Measurements from ENCODE around the gene TIPARP. TPM values are rescaled to one million over a fixed set of nuclear protein-coding genes. Genes with fewer than 3 reads are reported as not detected.

The TIPARP gene
- total and polyA plus RNA-seq, 2 of the 8 experiments (the other 6 are each of a cell fraction or from before 2014, with no cell fraction given), result 1.6 to 5.8 TPM

DNA sequence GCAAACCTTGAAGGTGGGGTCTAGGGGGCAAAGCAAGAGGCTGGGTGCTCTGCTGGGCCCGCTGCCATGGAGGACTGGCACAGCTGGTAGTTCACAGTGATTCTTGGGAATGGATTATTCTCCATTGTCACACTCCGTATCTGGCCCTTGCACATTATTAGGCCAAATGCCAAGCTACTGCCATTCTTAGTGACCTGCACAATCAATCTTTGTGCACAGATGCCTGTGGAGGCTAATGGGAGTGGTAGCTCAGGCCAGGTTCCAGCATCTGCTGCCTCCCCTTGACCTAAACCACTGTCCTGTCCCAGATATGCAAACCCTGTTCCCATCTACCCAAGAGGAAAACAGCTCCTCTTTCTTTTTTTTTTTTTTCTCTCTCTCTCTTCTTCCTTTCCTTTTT lies 67.5 kb downstream of the TIPARP start:
- peaks cover 0 to 4% of the 10 kb centered on the region in 2 experiments; a peak in 1 of 4 replicates for H3K9me3 ChIP-seq (ENCODE audit: insufficient read depth in 2 of 2, low read depth in 1 of 2, low read length in 1 of 2)
- H2BK20ac ChIP-seq (ENCODE audit: low read length), result no peak overlapping the region
- no peak overlapping the region for H3K9ac ChIP-seq (replicated peaks in 1 of 4; ENCODE audit: extremely low read depth in 1 of 4, low read depth in 3 of 4, low read length in 3 of 4)
- H2BK15ac ChIP-seq (ENCODE audit: low read length), result no peak overlapping the region
- H3K27me3 ChIP-seq (replicated peaks in 1 of 4; ENCODE audit: control insufficient read depth in 3 of 4, extremely low read depth in 1 of 4, insufficient read depth in 3 of 4, low read length in 3 of 4), result no peaks in the 10 kb centered on the region
- no peak overlapping the region for H2BK5ac ChIP-seq (ENCODE audit: low read depth, low read length)
- H3K79me2 ChIP-seq (ENCODE audit: control insufficient read depth in 1 of 2, insufficient read depth in 2 of 2, low read length in 2 of 2), result no peaks in the 10 kb centered on the region
- no peaks in the 10 kb centered on the region for H4K20me1 ChIP-seq (replicated peaks in 1 of 2; ENCODE audit: control insufficient read depth in 1 of 2, insufficient read depth in 2 of 2, low read length in 2 of 2)
- 96% methylated on average over 2 of the region's 2 CpGs; no CpG with 5 or more reads in 1 of the 2 experiments for WGBS, 2 experiments (ENCODE audit: extremely low coverage in 1 of 2, insufficient coverage in 1 of 2, insufficient read length in 1 of 2, insufficient replicate concordance in 2 of 2, low coverage in 1 of 2, low lambda C conversion rate in 2 of 2, missing lambda C conversion rate in 1 of 2)
- H3K4me2 ChIP-seq (ENCODE audit: insufficient read depth in 1 of 2, low read depth in 2 of 2, low read length in 2 of 2), result no peak overlapping the region
- no peak overlapping the region for H3K56ac ChIP-seq (replicated peaks; ENCODE audit: insufficient read length, low read depth, low read length)
- no peak overlapping the region for H3K23ac ChIP-seq (ENCODE audit: insufficient read length)
- H3K4me1 ChIP-seq (replicated peaks in 1 of 4; ENCODE audit: control insufficient read depth in 3 of 4, insufficient read depth in 4 of 4, low read length in 3 of 4), result no peaks in the 10 kb centered on the region
- no peak overlapping the region for H3K14ac ChIP-seq (ENCODE audit: insufficient read length)
- POLR2A ChIA-PET (ENCODE audit: partially characterized antibody), result no interaction called here
- H3K4me3 ChIP-seq (ENCODE audit: extremely low read depth in 1 of 4, insufficient read depth in 2 of 4, low read depth in 3 of 4, low read length in 4 of 4), result no peak overlapping the region
- no peak overlapping the region for H2BK120ac ChIP-seq (replicated peaks; ENCODE audit: low read depth, low read length)
- H3K36me3 ChIP-seq (ENCODE audit: control insufficient read depth in 2 of 4, insufficient read depth in 4 of 4, low read length in 3 of 4), result no peaks in the 10 kb centered on the region; a peak in 1 of 8 replicates
- H3K23me2 ChIP-seq (ENCODE audit: low read depth, low read length), result no peaks in the 10 kb centered on the region
- no peak overlapping the region for H2AK5ac ChIP-seq (ENCODE audit: low read depth, low read length)
- FAIRE-seq, result no peak
- no peaks in the 10 kb centered on the region for H3K79me1 ChIP-seq (ENCODE audit: low read depth, low read length)
- no peak overlapping the region for H2BK12ac ChIP-seq (ENCODE audit: low read depth, low read length)
- H3K4ac ChIP-seq (replicated peaks; ENCODE audit: insufficient read length, low read depth, low read length), result no peak overlapping the region
- CTCF ChIA-PET (ENCODE audit: partially characterized antibody), result interaction anchor here (1.1 to 1.2 kb wide), 2 partner anchors 12 to 32 kb away, joined by 3 to 4 read pairs; no protein-coding TSS in a partner anchor
- no peak overlapping the region for H3K18ac ChIP-seq (ENCODE audit: extremely low read depth, low read length)
- H2AFZ ChIP-seq (ENCODE audit: low read length), result no peak overlapping the region
- no peak overlapping the region for H4K5ac ChIP-seq (ENCODE audit: insufficient read length, low read depth, low read length)
- H4K8ac ChIP-seq (ENCODE audit: extremely low read depth, insufficient read depth, low read length), result no peak overlapping the region
- no peak for DNase-seq (ENCODE audit: low read depth in 1 of 2, low spot score in 2 of 2)
- H4K91ac ChIP-seq (replicated peaks; ENCODE audit: insufficient read length, low read length), result no peak overlapping the region
- no peak overlapping the region for H3K27ac ChIP-seq (ENCODE audit: low read depth, low read length)
- TF ChIP-seq, protein P1, sequence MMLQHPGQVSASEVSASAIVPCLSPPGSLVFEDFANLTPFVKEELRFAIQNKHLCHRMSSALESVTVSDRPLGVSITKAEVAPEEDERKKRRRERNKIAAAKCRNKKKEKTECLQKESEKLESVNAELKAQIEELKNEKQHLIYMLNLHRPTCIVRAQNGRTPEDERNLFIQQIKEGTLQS (IDR thresholded peaks at IDR 0.05; ENCODE audit: insufficient read depth, low read depth, low read length), result no peak
- no peak for TF ChIP-seq SIN3A (conservative IDR thresholded peaks at IDR 0.05 in 1 of 2, IDR thresholded peaks at IDR 0.05 in 1 of 2; ENCODE audit: low read depth in 1 of 2, low read length in 2 of 2)
- TF ChIP-seq CBX5 (IDR thresholded peaks at IDR 0.05; ENCODE audit: low read depth, low read length), result no peak
- TF ChIP-seq KDM4A (IDR thresholded peaks at IDR 0.05; ENCODE audit: low read depth, low read length, severe bottlenecking), result no peak
- TF ChIP-seq SP4 (IDR thresholded peaks at IDR 0.05; ENCODE audit: low read length), result no peak
- no peak for TF ChIP-seq FOSL1 (IDR thresholded peaks at IDR 0.05; ENCODE audit: insufficient read depth, low read depth, low read length)
